GM10248 (cell line): ENCODE results near the gene FBXO36.
"Not testable (repeated sequence)": the region's sequence is repeated elsewhere in the genome, so short reads cannot be mapped to it uniquely, and the experiment has no call there.

Experiments used
- CTCF ChIA-PET: fragments of 300-600 bp; sonication (Branson Sonifier 250); formaldehyde crosslinking; extraction: SDS; loops from one replicate; lab custom pipeline; 2021; ENCODE audit warnings: antibody characterized with exemption; lab: Yijun Ruan, JAX
- POLR2A ChIA-PET: fragments of 350-650 bp; sonication (Branson Sonifier 250); formaldehyde crosslinking; extraction: SDS; loops from one replicate; lab custom pipeline; 2020; ENCODE audit warnings: antibody characterized with exemption; lab: Yijun Ruan, JAX
- DNase-seq: peaks from one replicate; pipeline ENCODE4 v3.0.0; 2012; ENCODE audit errors: extremely low spot score
- CTCF ChIP-seq: IDR thresholded peaks from 2 replicates; pipeline ENCODE4 v1.5.1; 2012; ENCODE audit warnings: mild to moderate bottlenecking, low read depth; ENCODE audit errors: extremely low read depth, missing control alignments, control extremely low read depth

The FBXO36 gene

GRCh38 chr2:229896857-229897256 is 25.4 kb upstream of the FBXO36 start:
- POLR2A ChIA-PET, result no interaction called here
- DNase-seq, result no peak
- no peak for TF ChIP-seq CTCF
- CTCF ChIA-PET, result no interaction called here

GRCh38 chr2:229899604-229900003 is 22.7 kb upstream of the FBXO36 start:
- TF ChIP-seq CTCF, result no peak
- ChIA-PET POLR2A (no interaction called here), CTCF (interaction anchor here (1.5 to 4.5 kb wide), 3 partner anchors 9 to 12 kb away, joined by 5 to 29 read pairs (median 17); no protein-coding TSS in a partner anchor)
- DNase-seq, result no peak

GRCh38 chr2:229900012-229900411 is 22.3 kb upstream of the FBXO36 start:
- no peak for TF ChIP-seq CTCF
- POLR2A ChIA-PET, result interaction anchor here (1.2 kb wide), 1 partner anchor 11 kb away, joined by 3 read pairs; no protein-coding TSS in a partner anchor
- CTCF ChIA-PET, result interaction anchor here (4.0 to 4.5 kb wide), 2 partner anchors 10 kb away, joined by 17 to 29 read pairs; no protein-coding TSS in a partner anchor
- DNase-seq, result no peak

GRCh38 chr2:229900514-229900913 is 21.8 kb upstream of the FBXO36 start:
- ChIA-PET CTCF (interaction anchor here (1.2 to 4.5 kb wide), 3 partner anchors 10 to 99 kb away, joined by 4 to 29 read pairs (median 17); no protein-coding TSS in a partner anchor), POLR2A (interaction anchor here (1.2 kb wide), 1 partner anchor 11 kb away, joined by 3 read pairs; no protein-coding TSS in a partner anchor)
- not testable (repeated sequence) for DNase-seq

- no peak for TF ChIP-seq CTCF
- DNase-seq, result no peak
- POLR2A ChIA-PET, result no interaction called here
- CTCF ChIA-PET, result interaction anchor here (1.2 to 4.5 kb wide), 5 partner anchors 8 to 121 kb away, joined by 3 to 29 read pairs (median 7); no protein-coding TSS in a partner anchor
Measured at GRCh38 chr2:229901819-229902218, 20.5 kb upstream of the FBXO36 start.

- CTCF ChIA-PET, result interaction anchor here (1.3 to 4.5 kb wide), 3 partner anchors 13 to 122 kb away, joined by 3 to 17 read pairs (median 7); no protein-coding TSS in a partner anchor
- DNase-seq, result no peak
- TF ChIP-seq CTCF, result no peak
- POLR2A ChIA-PET, result interaction anchor here (0.6 kb wide), 2 partner anchors 13 to 15 kb away, joined by 4 to 11 read pairs; no protein-coding TSS in a partner anchor
Measured at GRCh38 chr2:229903037-229903436, 19.3 kb upstream of the FBXO36 start.

GRCh38 chr2:229905601-229906000 is 16.7 kb upstream of the FBXO36 start:
- DNase-seq, result no peak
- ChIA-PET POLR2A (no interaction called here), CTCF (interaction anchor here (1.2 to 1.8 kb wide), 3 partner anchors 12 to 30 kb away, joined by 3 to 6 read pairs (median 5); no protein-coding TSS in a partner anchor)
- TF ChIP-seq CTCF, result no peak
